OCI-LY1 (cell line): ENCODE results near the gene RAPGEFL1.
A peak's percentile ranks its signal among the peaks of the same experiment; 100 is the strongest.

Experiments used
- H2AFZ ChIP-seq: fragments of 200-600 bp; sonication (generic), shearing (Covaris generic); 2 replicates; pipeline ENCODE4 v1.6.0; 2014; ENCODE audit warnings: antibody characterized with exemption, mild to moderate bottlenecking, low read length
- H3F3A ChIP-seq: fragments of 200-600 bp; sonication (generic), shearing (Covaris generic); 2 replicates; pipeline ENCODE4 v1.6.0; 2014; ENCODE audit warnings: mild to moderate bottlenecking, antibody characterized with exemption, low read length, moderate library complexity; ENCODE audit not compliant: insufficient read depth
- H3K27ac ChIP-seq: fragments of 200-600 bp; sonication (generic); 2 replicates; pipeline ENCODE4 v1.5.1; 2014; ENCODE audit warnings: low read length, mixed run types, mild to moderate bottlenecking, low read depth; ENCODE audit not compliant: poor library complexity, severe bottlenecking
- H3K27me3 ChIP-seq: fragments of 200-600 bp; sonication (generic); 2 replicates; pipeline ENCODE4 v1.6.0; 2014; ENCODE audit warnings: antibody characterized with exemption, mild to moderate bottlenecking, low read length, moderate library complexity; ENCODE audit not compliant: insufficient read depth
- H3K36me3 ChIP-seq: fragments of 200-600 bp; sonication (generic); 2 replicates; pipeline ENCODE4 v1.6.1; 2014; ENCODE audit warnings: mild to moderate bottlenecking, antibody characterized with exemption, low read length, moderate library complexity, mixed read lengths; ENCODE audit not compliant: insufficient read depth
- H3K4me1 ChIP-seq: fragments of 200-600 bp; sonication (generic); 2 replicates; pipeline ENCODE4 v1.5.1; 2014; ENCODE audit warnings: mild to moderate bottlenecking, low read length, moderate library complexity; ENCODE audit not compliant: insufficient read depth, severe bottlenecking
- H3K4me2 ChIP-seq: fragments of 200-600 bp; sonication (generic), shearing (Covaris generic); 2 replicates; pipeline ENCODE4 v1.6.1; 2014; ENCODE audit warnings: low read length
- H3K4me3 ChIP-seq: fragments of 200-600 bp; sonication (generic); 2 replicates; pipeline ENCODE4 v1.5.1; 2014; ENCODE audit warnings: low read length, low read depth, mild to moderate bottlenecking, mixed read lengths; ENCODE audit not compliant: poor library complexity, severe bottlenecking
- H3K79me2 ChIP-seq: fragments of 200-600 bp; shearing (Covaris generic); 2 replicates; pipeline ENCODE4 v1.6.1; 2016; ENCODE audit warnings: mixed run types, low read length, mixed read lengths; ENCODE audit not compliant: insufficient read depth
- H3K9ac ChIP-seq: fragments of 200-600 bp; sonication (generic), shearing (Covaris generic); 2 replicates; pipeline ENCODE4 v1.6.1; 2014; ENCODE audit warnings: mild to moderate bottlenecking, low read length, mixed read lengths
- H3K9me2 ChIP-seq: fragments of 200-600 bp; sonication (generic), shearing (Covaris generic); 2 replicates; pipeline ENCODE4 v1.6.1; 2014; ENCODE audit warnings: low read depth, mild to moderate bottlenecking, low read length, mixed read lengths
- H3K9me3 ChIP-seq: fragments of 200-600 bp; shearing (Covaris generic); 2 replicates; pipeline ENCODE4 v1.6.1; 2014; ENCODE audit warnings: low read length, mixed read lengths
- H4K20me1 ChIP-seq: fragments of 200-600 bp; sonication (generic), shearing (Covaris generic); 2 replicates; pipeline ENCODE4 v1.6.0; 2016; ENCODE audit warnings: mild to moderate bottlenecking, low read length; ENCODE audit not compliant: insufficient read depth
- EZH2 ChIP-seq: fragments of 200-600 bp; sonication (generic), shearing (Covaris generic); IDR thresholded peaks from 2 replicates; pipeline ENCODE4 v1.8.0; 2017; ENCODE audit warnings: borderline replicate concordance, mixed run types, mild to moderate bottlenecking, antibody characterized with exemption, low read length, moderate library complexity, mixed read lengths
- TF ChIP-seq, protein P1 (sequence below): fragments of 200-600 bp; sonication (generic), shearing (Covaris generic); IDR thresholded peaks from 2 replicates; pipeline ENCODE4 v1.5.1; 2017; ENCODE audit warnings: mild to moderate bottlenecking, antibody characterized with exemption, low read length, moderate library complexity, mixed read lengths

The RAPGEFL1 gene

DNA sequence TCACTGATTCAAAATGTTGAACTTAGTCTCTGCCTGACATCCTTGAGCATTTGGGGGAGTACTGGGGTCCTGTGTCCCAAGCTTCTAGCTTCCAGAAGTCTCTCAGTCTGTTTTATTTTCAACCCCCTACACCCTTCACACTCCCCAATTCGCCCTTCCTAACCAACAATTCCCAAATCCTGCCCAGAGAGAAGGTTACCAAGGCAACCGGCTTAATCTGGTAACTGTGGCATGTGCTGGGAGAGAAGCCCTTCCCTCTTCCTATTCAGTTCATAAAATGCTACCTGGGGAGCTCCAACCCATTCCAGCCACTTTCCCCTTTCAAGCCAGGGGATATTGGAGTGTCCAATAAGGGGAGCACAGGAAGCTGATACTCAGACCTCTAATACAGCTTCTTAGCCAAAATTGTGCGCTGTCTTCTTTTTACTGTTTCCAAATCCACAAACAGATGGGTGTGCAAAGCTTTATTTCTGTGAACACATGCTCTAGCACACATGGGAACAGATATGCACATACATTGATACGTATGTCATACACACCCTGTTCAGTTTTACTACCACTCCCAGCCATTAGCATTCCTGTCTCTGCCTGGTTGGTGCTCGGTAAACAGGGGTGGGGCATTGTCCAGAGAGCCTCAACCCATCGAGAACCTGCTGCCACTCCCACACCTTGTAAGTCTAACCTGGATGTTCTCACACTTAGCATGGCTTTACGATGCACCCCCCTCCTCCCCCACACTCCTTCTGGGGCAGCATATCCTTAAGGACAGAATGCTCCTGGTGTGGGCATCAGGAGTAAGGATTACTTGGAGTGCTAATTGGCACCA is 1.1 kb upstream of the RAPGEFL1 start:
- Histone ChIP-seq H3K9ac (no peak overlapping the region), H3K4me2 (no peak overlapping the region), H3K4me3 (no peak overlapping the region), H3K9me2 (no peaks in the 10 kb centered on the region), H3K27me3 (no peaks in the 10 kb centered on the region; the same call in 1 of the 2 replicates), H3K9me3 (no peaks in the 10 kb centered on the region), H4K20me1 (no peaks in the 10 kb centered on the region), H3K4me1 (peaks cover 15% of the 10 kb centered on the region), H3F3A (no peaks in the 10 kb centered on the region), H3K79me2 (no peaks in the 10 kb centered on the region), H3K27ac (no peak overlapping the region), H2AFZ (no peak overlapping the region), H3K36me3 (peaks cover 30% of the 10 kb centered on the region; the same call in 1 of the 2 replicates)
- TF ChIP-seq EZH2, result no peak
- TF ChIP-seq, protein P1, sequence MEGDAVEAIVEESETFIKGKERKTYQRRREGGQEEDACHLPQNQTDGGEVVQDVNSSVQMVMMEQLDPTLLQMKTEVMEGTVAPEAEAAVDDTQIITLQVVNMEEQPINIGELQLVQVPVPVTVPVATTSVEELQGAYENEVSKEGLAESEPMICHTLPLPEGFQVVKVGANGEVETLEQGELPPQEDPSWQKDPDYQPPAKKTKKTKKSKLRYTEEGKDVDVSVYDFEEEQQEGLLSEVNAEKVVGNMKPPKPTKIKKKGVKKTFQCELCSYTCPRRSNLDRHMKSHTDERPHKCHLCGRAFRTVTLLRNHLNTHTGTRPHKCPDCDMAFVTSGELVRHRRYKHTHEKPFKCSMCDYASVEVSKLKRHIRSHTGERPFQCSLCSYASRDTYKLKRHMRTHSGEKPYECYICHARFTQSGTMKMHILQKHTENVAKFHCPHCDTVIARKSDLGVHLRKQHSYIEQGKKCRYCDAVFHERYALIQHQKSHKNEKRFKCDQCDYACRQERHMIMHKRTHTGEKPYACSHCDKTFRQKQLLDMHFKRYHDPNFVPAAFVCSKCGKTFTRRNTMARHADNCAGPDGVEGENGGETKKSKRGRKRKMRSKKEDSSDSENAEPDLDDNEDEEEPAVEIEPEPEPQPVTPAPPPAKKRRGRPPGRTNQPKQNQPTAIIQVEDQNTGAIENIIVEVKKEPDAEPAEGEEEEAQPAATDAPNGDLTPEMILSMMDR, result no peak

DNA sequence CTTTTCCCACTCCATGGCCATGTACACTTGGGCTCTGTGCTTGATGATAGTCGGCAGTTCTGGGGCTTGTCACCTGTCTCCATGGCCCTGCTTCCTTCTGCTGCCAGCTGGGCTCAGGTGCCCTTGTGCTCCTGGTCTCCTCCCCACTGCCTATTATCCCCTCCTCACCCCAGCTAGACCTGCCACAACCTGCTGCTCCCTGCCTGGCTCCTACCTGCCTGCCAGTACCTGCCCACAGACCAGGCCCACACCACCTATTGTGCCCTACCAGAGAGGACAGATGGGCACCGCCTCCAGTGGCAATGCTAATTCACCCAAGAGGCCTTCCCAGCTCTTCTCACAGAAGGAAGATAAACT is 538 bp upstream of the RAPGEFL1 start:
- Histone ChIP-seq H3K36me3 (peaks cover 25% of the 10 kb centered on the region; the same call in 1 of the 2 replicates), H3K9me2 (no peaks in the 10 kb centered on the region), H4K20me1 (no peaks in the 10 kb centered on the region), H3K79me2 (no peaks in the 10 kb centered on the region), H3K27me3 (no peaks in the 10 kb centered on the region; the same call in 1 of the 2 replicates), H3K27ac (no peak overlapping the region), H3F3A (no peaks in the 10 kb centered on the region), H3K9ac (no peak overlapping the region), H2AFZ (no peak overlapping the region), H3K4me2 (peak overlapping the region; percentile 65; the same call in 1 of the 2 replicates), H3K4me3 (no peak overlapping the region), H3K9me3 (no peaks in the 10 kb centered on the region), H3K4me1 (peaks cover 15% of the 10 kb centered on the region)
- TF ChIP-seq, protein P1, result no peak
- TF ChIP-seq EZH2, result no peak

DNA sequence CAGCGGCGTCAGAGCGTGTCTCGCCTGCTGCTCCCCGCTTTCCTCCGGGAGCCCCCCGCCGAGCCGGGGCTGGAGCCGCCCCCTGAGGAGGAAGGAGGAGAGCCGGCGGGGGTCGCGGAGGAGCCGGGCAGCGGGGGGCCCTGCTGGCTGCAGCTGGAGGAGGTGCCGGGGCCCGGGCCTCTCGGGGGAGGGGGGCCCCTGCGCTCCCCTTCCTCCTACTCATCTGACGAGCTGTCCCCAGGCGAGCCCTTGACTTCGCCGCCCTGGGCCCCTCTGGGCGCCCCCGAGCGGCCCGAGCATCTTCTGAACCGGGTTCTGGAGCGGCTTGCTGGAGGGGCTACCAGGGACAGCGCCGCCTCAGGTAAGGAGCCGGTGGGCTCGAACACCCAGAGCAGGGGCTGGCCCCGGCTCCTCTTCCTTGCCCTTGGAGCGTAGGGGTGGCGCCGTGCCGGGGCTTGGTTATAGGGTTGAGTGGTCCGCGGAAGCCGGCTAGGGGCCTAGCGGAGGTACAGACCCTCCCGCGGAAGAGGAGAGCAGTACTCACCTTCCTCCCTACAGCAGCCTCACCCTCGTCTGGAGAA is 841 bp downstream of the RAPGEFL1 start:
- H3F3A ChIP-seq, result no peaks in the 10 kb centered on the region
- TF ChIP-seq EZH2, result no peak
- TF ChIP-seq, protein P1, result peak; percentile 17
- H3K27ac ChIP-seq, result no peak overlapping the region
- no peaks in the 10 kb centered on the region for H4K20me1 ChIP-seq
- no peak overlapping the region for H2AFZ ChIP-seq
- no peaks in the 10 kb centered on the region for H3K9me2 ChIP-seq
- no peak overlapping the region; the same call in 1 of the 2 replicates for H3K9ac ChIP-seq
- peaks cover 13% of the 10 kb centered on the region; the same call in 1 of the 2 replicates for H3K36me3 ChIP-seq
- peak overlapping the region; percentile 65; the same call in 1 of the 2 replicates for H3K4me2 ChIP-seq
- H3K4me3 ChIP-seq, result peak overlapping the region; percentile 51
- H3K9me3 ChIP-seq, result no peaks in the 10 kb centered on the region
- no peaks in the 10 kb centered on the region for H3K79me2 ChIP-seq
- peaks cover 15% of the 10 kb centered on the region for H3K4me1 ChIP-seq
- no peaks in the 10 kb centered on the region; the same call in 1 of the 2 replicates for H3K27me3 ChIP-seq
